Activated B cell treated with CpG ODN at 0.5 μM for 24 hours (primary cell): ENCODE data around the gene RIOK3. TPM values are rescaled to one million over a fixed set of nuclear protein-coding genes. Genes with fewer than 3 reads are reported as not detected.

Source experiments
- ATAC-seq: fragments of 200-7000 bp; cut with Tn5 transposase; one replicate; pipeline ENCODE4 v1.10.0; 2021; ENCODE audit warnings: low read depth, mild to moderate bottlenecking, moderate library complexity
- CTCF ChIA-PET: fragments of 350-600 bp; sonication (Branson Sonifier 250); formaldehyde crosslinking; loops from one replicate; lab custom pipeline; 2021; ENCODE audit warnings: antibody characterized with exemption; lab: Charles Lee
- POLR2A ChIA-PET: fragments of 350-600 bp; sonication (Branson Sonifier 250); formaldehyde crosslinking; loops from one replicate; lab custom pipeline; 2021; ENCODE audit warnings: antibody characterized with exemption; lab: Charles Lee
- DNase-seq: peaks from one replicate; pipeline ENCODE4 v3.0.0; 2022
- H3K27ac Mint-ChIP-seq: one replicate; pipeline ENCODE4 v1.8.0; 2020; ENCODE audit warnings: mixed read lengths
- H3K27me3 Mint-ChIP-seq: one replicate; pipeline ENCODE4 v1.8.0; 2021; ENCODE audit warnings: mixed read lengths
- H3K36me3 Mint-ChIP-seq: one replicate; pipeline ENCODE4 v1.8.0; 2021; ENCODE audit warnings: low read depth, mixed read lengths
- H3K4me1 Mint-ChIP-seq: one replicate; pipeline ENCODE4 v1.8.0; 2021; ENCODE audit warnings: mixed read lengths
- H3K4me3 Mint-ChIP-seq: one replicate; pipeline ENCODE4 v1.8.0; 2020; ENCODE audit warnings: mild to moderate bottlenecking, mixed read lengths
- H3K9me3 Mint-ChIP-seq: one replicate; pipeline ENCODE4 v1.8.0; 2020; ENCODE audit warnings: mixed read lengths
- intact Hi-C: fragments of 100-400 bp; cut with micrococcal nuclease; formaldehyde crosslinking; loops from one replicate; pipeline ENCODE4 v1.15.1; 2024
- total RNA-seq: library from RNA; stranded (reverse); gene quantifications from 2 replicates; pipeline ENCODE4 v1.2.3, GENCODE V29; 2022
- TF ChIP-seq, protein P1 (sequence below): fragments of 200-600 bp; IDR thresholded peaks from one replicate; pipeline ENCODE4 v1.8.0; 2022; ENCODE audit warnings: antibody characterized with exemption, mild to moderate bottlenecking

The RIOK3 gene
- total RNA-seq, 1 donor from 2014 or later = 92.4 TPM

DNA sequence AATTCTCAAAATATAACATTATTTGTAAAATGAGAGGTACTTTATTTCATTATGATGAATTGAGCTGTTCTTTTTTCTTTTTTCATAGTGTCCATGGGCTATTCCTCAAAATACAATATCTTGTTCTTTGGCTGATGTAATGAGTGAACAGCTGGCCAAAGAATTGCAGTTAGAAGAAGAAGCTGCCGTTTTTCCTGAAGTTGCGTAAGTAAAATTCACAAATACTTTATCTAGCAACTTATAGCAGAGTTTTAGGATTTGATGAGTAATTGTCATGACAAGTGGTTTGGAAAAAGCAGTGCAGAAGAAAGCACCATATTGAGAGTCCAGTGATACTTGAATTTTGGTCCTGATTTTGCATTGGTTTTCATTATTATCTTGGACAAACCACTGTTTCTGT is 9.8 kb downstream of the RIOK3 start:
- ATAC-seq (no peak), DNase-seq (no peak)
- Mint-ChIP-seq H3K36me3 (peaks cover 76% of the 10 kb centered on the region), H3K27me3 (no peaks in the 10 kb centered on the region), H3K4me3 (no peak overlapping the region), H3K9me3 (no peaks in the 10 kb centered on the region), H3K4me1 (peaks cover 41% of the 10 kb centered on the region), H3K27ac (no peak overlapping the region)
- ChIA-PET POLR2A (interaction anchor here (1.0 kb wide), 1 partner anchor 9 kb away, joined by 5 read pairs; the partner anchor contains the start of gene RIOK3), CTCF (interaction anchor here (1.3 to 1.9 kb wide), 2 partner anchors 9 to 36 kb away, joined by 3 to 4 read pairs; no protein-coding TSS in a partner anchor)
- TF ChIP-seq, protein P1, sequence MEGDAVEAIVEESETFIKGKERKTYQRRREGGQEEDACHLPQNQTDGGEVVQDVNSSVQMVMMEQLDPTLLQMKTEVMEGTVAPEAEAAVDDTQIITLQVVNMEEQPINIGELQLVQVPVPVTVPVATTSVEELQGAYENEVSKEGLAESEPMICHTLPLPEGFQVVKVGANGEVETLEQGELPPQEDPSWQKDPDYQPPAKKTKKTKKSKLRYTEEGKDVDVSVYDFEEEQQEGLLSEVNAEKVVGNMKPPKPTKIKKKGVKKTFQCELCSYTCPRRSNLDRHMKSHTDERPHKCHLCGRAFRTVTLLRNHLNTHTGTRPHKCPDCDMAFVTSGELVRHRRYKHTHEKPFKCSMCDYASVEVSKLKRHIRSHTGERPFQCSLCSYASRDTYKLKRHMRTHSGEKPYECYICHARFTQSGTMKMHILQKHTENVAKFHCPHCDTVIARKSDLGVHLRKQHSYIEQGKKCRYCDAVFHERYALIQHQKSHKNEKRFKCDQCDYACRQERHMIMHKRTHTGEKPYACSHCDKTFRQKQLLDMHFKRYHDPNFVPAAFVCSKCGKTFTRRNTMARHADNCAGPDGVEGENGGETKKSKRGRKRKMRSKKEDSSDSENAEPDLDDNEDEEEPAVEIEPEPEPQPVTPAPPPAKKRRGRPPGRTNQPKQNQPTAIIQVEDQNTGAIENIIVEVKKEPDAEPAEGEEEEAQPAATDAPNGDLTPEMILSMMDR = no peak
- intact Hi-C loops = no loop called here

DNA sequence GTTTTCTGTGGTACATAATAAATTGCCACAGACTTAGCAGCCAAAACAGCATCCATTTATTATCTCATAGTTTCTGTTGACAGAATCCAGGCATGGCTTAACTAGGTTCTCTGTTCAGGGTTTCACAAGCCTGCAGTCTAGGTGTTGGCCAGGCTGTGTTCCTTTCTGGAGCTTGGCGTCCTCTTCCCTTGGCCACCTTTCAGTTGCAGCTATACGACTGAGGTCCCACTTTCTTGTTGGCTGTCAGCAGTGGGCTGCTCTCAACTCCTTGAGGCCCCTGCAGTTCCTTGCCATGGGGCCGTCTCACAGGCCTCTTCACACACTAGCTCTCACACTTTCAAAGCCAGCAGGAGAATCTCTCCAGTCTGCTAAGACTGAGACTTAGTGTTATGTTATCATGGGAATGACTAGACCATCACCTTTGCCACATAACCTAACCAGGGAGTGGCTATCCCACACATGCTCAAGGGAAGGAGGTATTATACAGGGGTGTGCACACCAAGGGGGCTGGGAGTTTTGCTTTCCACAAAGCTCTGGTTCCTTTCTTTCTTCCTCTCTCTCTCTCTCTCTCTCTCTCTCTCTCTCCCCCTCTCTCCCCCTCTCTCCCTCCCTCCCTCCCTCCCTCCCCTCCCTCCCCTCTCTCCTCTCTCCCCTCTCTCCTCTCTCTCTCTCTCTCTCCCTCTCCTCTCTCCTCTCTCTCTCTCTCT is 15.8 kb downstream of the RIOK3 start:
- no peak for DNase-seq
- Mint-ChIP-seq H3K9me3 (no peaks in the 10 kb centered on the region), H3K27me3 (no peaks in the 10 kb centered on the region), H3K36me3 (peaks cover 42% of the 10 kb centered on the region), H3K4me1 (no peaks in the 10 kb centered on the region), H3K4me3 (no peak overlapping the region), H3K27ac (no peak overlapping the region)
- intact Hi-C loops = no loop called here
- TF ChIP-seq, protein P1 = no peak
- ChIA-PET CTCF (interaction anchor here (1.4 kb wide), 1 partner anchor 30 kb away, joined by 4 read pairs; no protein-coding TSS in a partner anchor), POLR2A (interaction anchor here (0.6 kb wide), 1 partner anchor 108 kb away, joined by 3 read pairs; no protein-coding TSS in a partner anchor)
- no peak for ATAC-seq

DNA sequence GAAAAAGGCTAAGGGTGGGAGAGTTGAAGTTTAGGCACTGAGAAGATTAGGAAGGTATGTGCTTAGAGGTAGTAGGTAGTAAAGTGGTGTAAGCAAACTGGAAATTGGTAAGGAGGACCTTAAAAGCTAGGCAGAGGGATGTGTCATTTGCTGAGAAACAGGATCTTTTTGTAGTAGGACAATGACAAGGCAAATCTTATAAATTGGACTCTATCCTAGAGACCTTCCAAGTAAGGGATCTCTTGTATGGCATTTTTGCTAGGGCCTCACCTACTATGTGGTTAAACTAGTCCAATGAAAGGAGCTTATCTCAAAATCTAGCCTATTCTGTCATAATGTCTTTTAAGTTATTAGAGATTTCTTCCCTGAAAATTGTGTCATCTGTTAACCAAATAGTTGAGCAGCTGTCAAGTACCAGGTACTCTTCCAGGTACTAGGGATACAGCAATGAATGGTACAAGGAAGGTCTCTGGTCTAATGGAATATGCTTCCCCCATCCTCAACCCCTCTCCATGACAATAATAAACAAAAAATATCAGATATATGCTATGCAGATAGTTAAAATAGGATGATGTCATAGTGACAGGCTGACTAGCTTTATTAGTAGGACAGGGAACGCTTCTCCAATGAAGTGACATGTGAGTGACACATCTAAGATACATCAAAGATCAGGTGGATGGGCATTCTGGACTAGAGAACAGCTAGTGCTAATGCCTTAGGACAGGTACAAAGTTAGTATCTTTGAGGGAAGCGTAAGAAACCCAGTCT is 17.7 kb downstream of the RIOK3 start:
- intact Hi-C loops = no loop called here
- TF ChIP-seq, protein P1 = no peak
- POLR2A ChIA-PET = interaction anchor here (1.4 kb wide), 1 partner anchor 9 kb away, joined by 3 read pairs; no protein-coding TSS in a partner anchor
- Mint-ChIP-seq H3K27me3 (no peaks in the 10 kb centered on the region), H3K4me1 (peaks cover 4% of the 10 kb centered on the region), H3K36me3 (peaks cover 46% of the 10 kb centered on the region), H3K9me3 (no peaks in the 10 kb centered on the region), H3K27ac (no peak overlapping the region), H3K4me3 (no peak overlapping the region)
- CTCF ChIA-PET = interaction anchor here (1.0 to 1.4 kb wide), 2 partner anchors 10 to 28 kb away, joined by 3 to 4 read pairs; no protein-coding TSS in a partner anchor
- no peak for ATAC-seq
- no peak for DNase-seq

DNA sequence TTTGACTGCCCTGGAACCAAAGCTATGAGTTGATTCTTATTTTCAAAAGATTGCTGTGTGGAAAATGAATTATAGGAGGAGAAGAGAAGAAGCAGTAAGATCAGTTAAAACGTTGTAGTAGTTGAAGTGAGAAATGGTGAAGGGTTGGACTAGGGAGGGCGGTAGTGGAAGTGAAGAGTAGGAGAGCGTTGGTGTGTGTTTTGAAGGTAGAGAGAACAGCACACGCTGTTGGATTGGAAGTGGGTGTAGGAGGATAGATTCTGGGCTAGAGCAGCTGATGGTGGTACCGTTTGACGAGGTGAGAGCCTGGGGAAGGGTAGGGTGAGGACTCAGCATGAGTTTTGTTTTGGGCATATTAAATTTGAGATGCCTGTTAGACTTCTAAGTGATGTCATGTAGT is 18.4 kb downstream of the RIOK3 start:
- Mint-ChIP-seq H3K27ac (no peak overlapping the region), H3K36me3 (peaks cover 47% of the 10 kb centered on the region), H3K27me3 (no peaks in the 10 kb centered on the region), H3K4me3 (no peak overlapping the region), H3K9me3 (no peaks in the 10 kb centered on the region), H3K4me1 (peaks cover 4% of the 10 kb centered on the region)
- DNase-seq = no peak
- no peak for ATAC-seq
- ChIA-PET POLR2A (no interaction called here), CTCF (interaction anchor here (1.0 kb wide), 1 partner anchor 10 kb away, joined by 3 read pairs; no protein-coding TSS in a partner anchor)
- TF ChIP-seq, protein P1 = no peak
- intact Hi-C loops = no loop called here
